ENCODE data around the gene S100B. TPM values are rescaled to one million over a fixed set of nuclear protein-coding genes. Genes with fewer than 3 reads are reported as not detected.

Gene S100B
- total RNA-seq, 3 donors from 2014 or later = 25.6 to 242 (median 61.3) TPM

GRCh38 chr21:46626975-46627501 is 22.2 kb upstream of the S100B start:
- Histone ChIP-seq H3K9me3 (peaks cover 8 to 11% of the 10 kb centered on the region in 2 donors), H3K4me3 (no peak overlapping the region), H3K27ac (no peak overlapping the region), H3K27me3 (peaks cover 0 to 3% of the 10 kb centered on the region in 2 donors), H3K36me3 (no peaks in the 10 kb centered on the region), H3K4me1 (peaks cover 0 to 7% of the 10 kb centered on the region in 2 donors)
- intact Hi-C loops (cut with DNase I; ENCODE audit: low total_unique reads) = no loop called here
- no peak for DNase-seq (ENCODE audit: low spot score in 2 of 2)
- TF ChIP-seq POLR2AphosphoS5 (IDR thresholded peaks at IDR 0.05) = no peak
- TF ChIP-seq CTCF (IDR thresholded peaks at IDR 0.05) = no peak
- TF ChIP-seq POLR2A (IDR thresholded peaks at IDR 0.05) = no peak

- H3K36me3 ChIP-seq = no peaks in the 10 kb centered on the region
- intact Hi-C loops (cut with DNase I; ENCODE audit: low total_unique reads) = no loop called here
- no peak overlapping the region for H3K4me3 ChIP-seq
- H3K4me1 ChIP-seq = peaks cover 0 to 7% of the 10 kb centered on the region in 2 donors
- peaks cover 8 to 11% of the 10 kb centered on the region in 2 donors for H3K9me3 ChIP-seq
- no peak for DNase-seq (ENCODE audit: low spot score in 2 of 2)
- no peak overlapping the region for H3K27ac ChIP-seq
- peaks cover 0 to 3% of the 10 kb centered on the region in 2 donors for H3K27me3 ChIP-seq
- TF ChIP-seq CTCF (IDR thresholded peaks at IDR 0.05) (no peak), POLR2AphosphoS5 (IDR thresholded peaks at IDR 0.05) (no peak), POLR2A (IDR thresholded peaks at IDR 0.05) (no peak)
Observed at GRCh38 chr21:46626536-46626935, 21.7 kb upstream of the S100B start.

- no peak overlapping the region for H3K4me3 ChIP-seq
- no peak for TF ChIP-seq CTCF (IDR thresholded peaks at IDR 0.05)
- TF ChIP-seq POLR2AphosphoS5 (IDR thresholded peaks at IDR 0.05) = no peak
- TF ChIP-seq POLR2A (IDR thresholded peaks at IDR 0.05) = no peak
Observed at GRCh38 chr21:46625759-46626158, 20.9 kb upstream of the S100B start.

GRCh38 chr21:46624050-46624449 is 19.2 kb upstream of the S100B start:
- H3K9me3 ChIP-seq = peaks cover 8 to 11% of the 10 kb centered on the region in 2 donors
- H3K4me3 ChIP-seq = no peak overlapping the region
- H3K36me3 ChIP-seq = no peaks in the 10 kb centered on the region
- intact Hi-C loops (cut with DNase I; ENCODE audit: low total_unique reads) = no loop called here
- peaks cover 0 to 7% of the 10 kb centered on the region in 2 donors for H3K4me1 ChIP-seq
- TF ChIP-seq POLR2AphosphoS5 (IDR thresholded peaks at IDR 0.05) = no peak
- no peak for TF ChIP-seq POLR2A (IDR thresholded peaks at IDR 0.05)
- TF ChIP-seq CTCF (IDR thresholded peaks at IDR 0.05) = no peak
- H3K27ac ChIP-seq = peak overlapping the region in 1 of 2 donors; percentile 30
- H3K27me3 ChIP-seq = peaks cover 0 to 3% of the 10 kb centered on the region in 2 donors
- no peak for DNase-seq (ENCODE audit: low spot score in 2 of 2)

More at GRCh38 chr21:46625759-46626158, 20.9 kb upstream of the S100B start:
- no peak for DNase-seq (ENCODE audit: low spot score in 2 of 2)
- Histone ChIP-seq H3K27me3 (peaks cover 0 to 3% of the 10 kb centered on the region in 2 donors), H3K27ac (no peak overlapping the region), H3K4me1 (peaks cover 0 to 7% of the 10 kb centered on the region in 2 donors), H3K9me3 (peaks cover 8 to 11% of the 10 kb centered on the region in 2 donors), H3K36me3 (no peaks in the 10 kb centered on the region)
- intact Hi-C loops (cut with DNase I; ENCODE audit: low total_unique reads) = no loop called here

GRCh38 chr21:46622226-46622625 is 17.3 kb upstream of the S100B start:
- peaks cover 8 to 11% of the 10 kb centered on the region in 2 donors for H3K9me3 ChIP-seq
- DNase-seq (ENCODE audit: low spot score in 2 of 2) = peak in 1 of 2 donors; percentile 74
- H3K27me3 ChIP-seq = no peaks in the 10 kb centered on the region
- intact Hi-C loops (cut with DNase I; ENCODE audit: low total_unique reads) = no loop called here
- H3K4me3 ChIP-seq = no peak overlapping the region
- H3K36me3 ChIP-seq = no peaks in the 10 kb centered on the region
- peaks cover 0 to 7% of the 10 kb centered on the region in 2 donors for H3K4me1 ChIP-seq
- H3K27ac ChIP-seq = peak overlapping the region; percentile 82 to 88
- TF ChIP-seq POLR2A (IDR thresholded peaks at IDR 0.05) (no peak), CTCF (IDR thresholded peaks at IDR 0.05) (no peak), POLR2AphosphoS5 (IDR thresholded peaks at IDR 0.05) (no peak)

Data from breast epithelium (tissue), 4 donors.